DOHH2 (cell line): ENCODE results near the gene FAM81A.

Source experiments
- CTCF ChIP-seq: fragments of 200-600 bp; sonication (generic); IDR thresholded peaks from one replicate; pipeline ENCODE4 v1.5.1; 2014; ENCODE audit warnings: antibody characterized with exemption, mild to moderate bottlenecking, low read depth, low read length; ENCODE audit not compliant: poor library complexity, severe bottlenecking
- EZH2phosphoT487 ChIP-seq: fragments of 200-600 bp; sonication (generic); IDR thresholded peaks from 2 replicates; pipeline ENCODE4 v1.6.1; 2017; ENCODE audit warnings: borderline replicate concordance, mild to moderate bottlenecking, antibody characterized with exemption, low read length, moderate library complexity, mixed read lengths

GRCh38 chr15:59539799-59540198 is 101.8 kb downstream of the FAM81A start:
- TF ChIP-seq CTCF (no peak), EZH2phosphoT487 (no peak)
